Activated naive CD4-positive, alpha-beta T cell treated with anti-CD3 and anti-CD28 coated beads for 36 hours (primary cell): ENCODE results near the gene LMAN1. TPM values are rescaled to one million over a fixed set of nuclear protein-coding genes. Genes with fewer than 3 reads are reported as not detected.
A peak's percentile ranks its signal among the peaks of the same experiment; 100 is the strongest.

Experiments used
- CTCF ChIA-PET: fragments of 350-600 bp; sonication (Branson Sonifier 250); formaldehyde crosslinking; loops from one replicate; lab custom pipeline; 2021; ENCODE audit warnings: antibody characterized with exemption; lab: Charles Lee
- DNase-seq: peaks from one replicate; pipeline ENCODE4 v3.0.0-alpha.2; 2020
- H3K27ac Mint-ChIP-seq: one replicate; pipeline ENCODE4 v1.8.0; 2021; ENCODE audit warnings: mild to moderate bottlenecking, mixed read lengths
- H3K27me3 Mint-ChIP-seq: one replicate; pipeline ENCODE4 v1.8.0; 2021; ENCODE audit warnings: low read depth, mixed read lengths
- H3K36me3 Mint-ChIP-seq: one replicate; pipeline ENCODE4 v1.8.0; 2021; ENCODE audit warnings: low read depth, mixed read lengths
- H3K4me1 Mint-ChIP-seq: one replicate; pipeline ENCODE4 v1.8.0; 2021; ENCODE audit warnings: low read depth, mixed read lengths
- H3K4me3 Mint-ChIP-seq: one replicate; pipeline ENCODE4 v1.8.0; 2021; ENCODE audit warnings: mild to moderate bottlenecking, moderate library complexity, mixed read lengths
- H3K9me3 Mint-ChIP-seq: one replicate; pipeline ENCODE4 v1.8.0; 2021; ENCODE audit warnings: mixed read lengths
- intact Hi-C: fragments of 100-400 bp; cut with micrococcal nuclease; formaldehyde crosslinking; loops from one replicate; pipeline ENCODE4 v1.15.1; 2023
- total RNA-seq, 2 experiments: library from RNA; stranded (reverse); gene quantifications; one replicate each; pipeline ENCODE4 v1.2.3, GENCODE V29; 2021

The LMAN1 gene
- total RNA-seq, 2 experiments from 2014 or later: 146 to 151 TPM

DNA sequence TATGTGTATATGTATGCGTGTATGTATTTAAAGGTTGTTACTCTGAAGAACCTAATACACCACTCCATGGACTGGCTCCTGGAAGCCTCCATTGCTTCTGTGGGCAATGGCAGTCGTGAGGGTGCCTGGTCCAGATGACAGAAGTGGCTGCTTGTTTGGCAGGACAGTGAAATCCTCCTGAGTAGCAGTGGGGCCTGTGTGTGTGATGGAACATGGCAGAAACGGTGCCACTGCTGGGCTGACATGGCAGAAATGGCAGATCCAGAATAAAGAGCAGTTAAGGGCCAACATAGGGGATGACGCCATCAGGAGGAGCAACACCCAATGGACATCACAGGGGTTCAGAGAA lies 34.5 kb downstream of the LMAN1 start:
- intact Hi-C loops: no loop called here
- DNase-seq: no peak
- peaks cover 4% of the 10 kb centered on the region for H3K27me3 Mint-ChIP-seq
- H3K36me3 Mint-ChIP-seq: peaks cover 23% of the 10 kb centered on the region
- H3K9me3 Mint-ChIP-seq: no peaks in the 10 kb centered on the region
- no peaks in the 10 kb centered on the region for H3K4me1 Mint-ChIP-seq
- H3K4me3 Mint-ChIP-seq: no peak overlapping the region
- no peak overlapping the region for H3K27ac Mint-ChIP-seq
- CTCF ChIA-PET: interaction anchor here (1.8 kb wide), 1 partner anchor 78 kb away, joined by 4 read pairs; no protein-coding TSS in a partner anchor

DNA sequence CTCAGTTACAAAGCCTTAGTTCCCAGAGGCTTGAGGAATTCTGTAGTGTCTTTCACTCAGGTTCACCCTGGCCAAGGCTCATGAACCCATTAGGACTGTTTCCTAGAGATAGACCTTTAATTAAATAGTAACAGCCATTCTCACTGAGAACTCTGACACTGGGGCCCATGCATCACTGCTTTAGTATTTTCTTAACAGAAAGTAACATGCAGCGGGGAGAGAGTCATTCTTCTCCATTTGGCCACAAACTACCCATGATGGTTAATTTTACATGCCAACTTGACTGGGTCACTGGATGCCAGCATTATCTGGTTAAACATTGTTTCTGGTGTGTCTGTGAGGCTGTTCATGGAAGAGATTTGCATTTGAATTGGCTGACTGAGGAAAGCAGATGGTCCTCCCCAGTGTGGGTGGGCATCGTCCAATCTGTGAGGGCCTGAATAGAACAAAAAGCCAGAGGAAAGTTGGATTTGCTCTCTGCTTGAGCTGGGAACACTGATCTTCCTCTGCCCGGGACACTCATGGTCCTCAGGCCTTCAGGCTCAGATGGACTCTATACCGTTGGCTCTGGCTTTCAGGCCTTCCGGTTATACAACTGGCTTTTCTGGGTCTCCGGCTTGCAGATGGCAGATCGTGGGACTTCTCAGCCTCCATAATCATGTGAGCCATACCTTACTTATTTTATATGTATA lies 35.0 kb downstream of the LMAN1 start:
- Mint-ChIP-seq H3K36me3 (peaks cover 21% of the 10 kb centered on the region), H3K4me1 (no peaks in the 10 kb centered on the region), H3K4me3 (no peak overlapping the region), H3K27ac (no peak overlapping the region), H3K9me3 (no peaks in the 10 kb centered on the region), H3K27me3 (peaks cover 4% of the 10 kb centered on the region)
- intact Hi-C loops: no loop called here
- CTCF ChIA-PET: interaction anchor here (1.8 kb wide), 1 partner anchor 78 kb away, joined by 4 read pairs; no protein-coding TSS in a partner anchor
- DNase-seq: no peak

DNA sequence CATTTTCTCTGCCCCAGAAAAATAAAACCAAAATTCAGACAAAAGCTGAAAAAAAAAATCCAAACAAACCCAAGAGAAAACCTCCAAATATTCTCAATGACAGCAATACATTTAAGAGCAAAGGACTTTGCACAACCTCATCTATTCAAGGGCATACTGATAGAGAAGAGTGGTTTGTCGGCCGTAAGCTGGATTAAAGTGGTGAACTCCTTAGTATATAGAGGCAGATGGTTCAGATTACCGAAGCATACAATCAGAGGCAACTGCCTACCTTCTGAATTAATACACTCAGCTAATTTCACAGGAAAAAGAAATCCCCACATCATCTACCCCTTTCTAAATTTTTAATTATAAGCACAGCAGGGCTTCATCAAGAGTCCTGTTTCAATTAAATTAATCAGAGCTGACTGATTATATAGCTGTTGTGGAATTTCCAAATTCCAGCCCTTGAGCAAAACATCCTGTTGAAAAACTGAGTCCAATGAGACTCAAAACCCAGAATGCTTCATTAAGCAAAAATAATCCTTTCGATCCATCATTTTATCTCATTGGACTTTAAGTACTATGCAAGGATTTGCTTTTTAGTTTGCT lies 40.5 kb downstream of the LMAN1 start, which contains the start of gene CPLX4:
Gene CPLX4, minus strand, starts transcription at position 190 of the 591 bp plus-strand sequence. Its CDS starts 187 bp downstream, at position 3.
- H3K9me3 Mint-ChIP-seq: no peaks in the 10 kb centered on the region
- H3K27me3 Mint-ChIP-seq: peaks cover 4% of the 10 kb centered on the region
- CTCF ChIA-PET: interaction anchor here (0.6 to 4.8 kb wide), 3 partner anchors 10 to 84 kb away, joined by 3 to 25 read pairs (median 8); no protein-coding TSS in a partner anchor
- no peaks in the 10 kb centered on the region for H3K4me1 Mint-ChIP-seq
- H3K27ac Mint-ChIP-seq: no peak within 1 kb of the TSS
- no peaks in the 10 kb centered on the region for H3K36me3 Mint-ChIP-seq
- intact Hi-C loops: no loop called here
- no peak for DNase-seq
- H3K4me3 Mint-ChIP-seq: no peak within 1 kb of the TSS

DNA sequence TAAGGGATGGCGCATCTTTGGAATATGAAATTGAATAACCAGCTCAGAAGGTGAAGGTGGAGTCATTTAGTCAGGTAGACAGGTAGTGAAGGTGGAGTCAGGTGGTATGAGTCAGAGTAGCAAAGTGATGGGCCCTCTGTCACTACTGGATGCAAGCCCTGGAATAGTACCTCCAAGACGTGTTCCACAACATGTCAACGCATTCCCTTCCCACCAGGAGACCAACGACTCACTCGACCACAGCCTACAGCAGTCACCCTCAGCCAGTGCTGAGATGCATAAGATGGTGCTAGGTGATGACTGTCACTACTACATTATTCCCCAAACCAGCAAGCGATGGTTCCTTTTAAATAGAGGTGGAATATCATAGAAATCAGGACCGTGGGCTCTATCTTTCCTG lies 47.4 kb downstream of the LMAN1 start:
- Mint-ChIP-seq H3K27ac (no peak overlapping the region), H3K36me3 (no peaks in the 10 kb centered on the region), H3K4me1 (no peaks in the 10 kb centered on the region), H3K27me3 (peaks cover 19% of the 10 kb centered on the region), H3K4me3 (no peak overlapping the region), H3K9me3 (no peaks in the 10 kb centered on the region)
- no peak for DNase-seq
- CTCF ChIA-PET: interaction anchor here (0.5 to 9.1 kb wide), 4 partner anchors 62 to 432 kb away, joined by 3 to 162 read pairs (median 6); no protein-coding TSS in a partner anchor
- intact Hi-C loops: no loop called here

DNA sequence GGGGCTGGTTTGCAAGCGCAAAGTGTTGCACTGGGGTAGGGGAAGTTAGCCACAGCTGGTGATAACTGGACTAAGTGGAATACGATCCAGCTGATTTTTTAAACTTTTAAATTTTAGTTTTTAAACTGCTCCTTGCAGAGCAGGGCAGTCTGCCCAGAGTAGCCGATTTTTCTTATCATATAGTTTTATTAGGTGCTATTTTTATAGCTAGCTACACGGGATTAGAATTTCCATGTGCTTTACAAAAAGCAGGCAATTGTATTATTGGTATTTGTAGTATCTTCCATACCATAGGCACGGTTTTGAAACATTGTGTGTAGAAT lies 50.2 kb downstream of the LMAN1 start:
- intact Hi-C loops: loop anchor here (1.0 to 5.0 kb wide), 5 partner anchors 49 to 1238 kb away; no protein-coding TSS in a partner anchor
- H3K27me3 Mint-ChIP-seq: peaks cover 29% of the 10 kb centered on the region

DNA sequence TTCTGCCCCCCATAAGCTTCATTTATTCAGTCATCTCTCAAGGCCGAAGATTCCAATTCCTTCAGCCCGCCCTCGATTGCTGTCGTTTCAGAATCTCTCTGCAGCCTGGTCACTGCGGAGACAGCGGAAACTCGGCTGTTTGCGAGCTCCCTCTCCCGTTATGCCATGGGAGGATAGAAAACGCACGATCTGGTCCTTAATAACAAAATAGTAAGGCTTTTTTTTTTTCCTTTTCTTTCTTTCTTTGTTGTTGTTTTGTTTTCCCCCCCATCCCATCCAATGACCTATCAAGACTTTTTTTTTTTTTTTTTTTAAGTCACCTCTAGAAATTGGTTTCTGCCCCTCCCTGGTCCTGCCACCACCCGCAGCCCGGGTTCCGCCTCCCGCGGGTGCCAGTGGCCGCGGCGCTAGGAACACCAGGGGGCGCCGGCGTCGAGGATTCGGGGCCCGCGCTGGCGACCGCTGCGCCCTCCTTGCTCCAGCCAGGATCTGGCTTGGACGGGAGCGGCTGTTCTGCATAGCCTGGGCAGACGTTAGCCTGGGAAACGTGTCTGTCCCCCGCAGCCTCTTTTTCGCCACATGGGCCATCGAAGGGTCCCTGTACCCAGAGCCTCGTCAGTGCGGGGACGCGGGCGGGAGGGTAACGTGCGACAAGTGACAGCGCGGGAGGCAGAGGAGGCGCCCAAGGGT lies 50.7 kb downstream of the LMAN1 start:
- peak; percentile 67 for DNase-seq
- H3K4me1 Mint-ChIP-seq: no peaks in the 10 kb centered on the region
- H3K27me3 Mint-ChIP-seq: peaks cover 29% of the 10 kb centered on the region
- H3K27ac Mint-ChIP-seq: no peak overlapping the region
- no peaks in the 10 kb centered on the region for H3K9me3 Mint-ChIP-seq
- no peaks in the 10 kb centered on the region for H3K36me3 Mint-ChIP-seq
- peak overlapping the region; percentile 48 for H3K4me3 Mint-ChIP-seq
- intact Hi-C loops: loop anchor here (1.0 to 5.0 kb wide), 5 partner anchors 50 to 1239 kb away; no protein-coding TSS in a partner anchor
- CTCF ChIA-PET: interaction anchor here (0.6 to 9.1 kb wide), 27 partner anchors 9 to 1103 kb away, joined by 3 to 162 read pairs (median 4); partner anchors contain the start of gene CPLX4

More for the DNA sequence above, 50.2 kb downstream of the LMAN1 start:
- no peak for DNase-seq
- Mint-ChIP-seq H3K27ac (no peak overlapping the region), H3K36me3 (no peaks in the 10 kb centered on the region), H3K4me1 (no peaks in the 10 kb centered on the region), H3K4me3 (no peak overlapping the region), H3K9me3 (no peaks in the 10 kb centered on the region)
- CTCF ChIA-PET: interaction anchor here (1.1 to 9.1 kb wide), 11 partner anchors 9 to 515 kb away, joined by 3 to 162 read pairs (median 5); partner anchors contain the start of gene CPLX4

DNA sequence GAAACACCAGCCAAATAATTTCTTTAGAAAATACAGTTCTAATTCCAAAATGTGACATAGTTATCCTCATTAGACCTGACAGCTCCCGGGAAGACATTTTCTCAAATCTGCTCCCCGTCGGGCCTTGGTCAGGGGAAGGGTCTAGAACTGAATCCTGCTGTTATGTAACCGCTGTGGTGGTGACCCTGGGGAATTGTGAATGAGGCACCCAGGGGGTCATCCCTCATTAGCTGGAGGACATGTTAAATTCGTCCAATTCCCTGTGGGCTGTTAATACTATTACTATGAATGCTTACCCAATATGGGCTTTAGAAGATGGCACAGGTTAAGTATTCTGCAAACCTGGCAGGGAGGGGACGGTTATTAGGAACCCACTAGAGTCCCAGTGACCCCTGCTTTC lies 52.4 kb downstream of the LMAN1 start:
- intact Hi-C loops: loop anchor here (5.0 kb wide), 1 partner anchor 1241 kb away; no protein-coding TSS in a partner anchor
- CTCF ChIA-PET: interaction anchor here (1.0 to 9.1 kb wide), 2 partner anchors 34 to 96 kb away, joined by 3 to 162 read pairs; no protein-coding TSS in a partner anchor
- Mint-ChIP-seq H3K27ac (no peak overlapping the region), H3K4me1 (no peaks in the 10 kb centered on the region), H3K36me3 (no peaks in the 10 kb centered on the region), H3K4me3 (no peak overlapping the region), H3K9me3 (no peaks in the 10 kb centered on the region), H3K27me3 (peaks cover 23% of the 10 kb centered on the region)
- DNase-seq: no peak

DNA sequence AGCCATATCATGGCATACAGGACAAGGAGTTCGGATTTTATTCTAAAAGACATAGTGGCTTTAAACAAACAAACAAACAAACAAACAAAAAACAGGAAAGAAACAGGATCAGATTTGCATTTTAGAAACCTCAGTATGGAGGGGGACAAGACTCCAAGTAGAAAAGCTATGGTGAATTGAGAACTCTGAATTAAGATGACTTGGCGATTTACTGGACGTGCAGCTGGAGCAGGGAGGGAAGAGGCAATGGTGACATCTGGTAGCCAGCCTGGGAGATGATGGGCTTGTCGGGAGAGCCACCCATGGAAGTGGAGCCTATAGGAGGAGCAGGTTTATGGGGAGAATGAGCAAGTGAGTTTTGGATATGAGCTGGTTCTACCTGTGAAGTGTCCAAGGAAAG lies 53.8 kb downstream of the LMAN1 start:
- no peak overlapping the region for H3K4me3 Mint-ChIP-seq
- H3K36me3 Mint-ChIP-seq: no peaks in the 10 kb centered on the region
- no peak for DNase-seq
- intact Hi-C loops: loop anchor here (5.0 kb wide), 1 partner anchor 1242 kb away; no protein-coding TSS in a partner anchor
- H3K9me3 Mint-ChIP-seq: no peaks in the 10 kb centered on the region
- H3K4me1 Mint-ChIP-seq: no peaks in the 10 kb centered on the region
- no peak overlapping the region for H3K27ac Mint-ChIP-seq
- peaks cover 21% of the 10 kb centered on the region for H3K27me3 Mint-ChIP-seq
- CTCF ChIA-PET: interaction anchor here (9.1 kb wide), 1 partner anchor 97 kb away, joined by 162 read pairs; no protein-coding TSS in a partner anchor

DNA sequence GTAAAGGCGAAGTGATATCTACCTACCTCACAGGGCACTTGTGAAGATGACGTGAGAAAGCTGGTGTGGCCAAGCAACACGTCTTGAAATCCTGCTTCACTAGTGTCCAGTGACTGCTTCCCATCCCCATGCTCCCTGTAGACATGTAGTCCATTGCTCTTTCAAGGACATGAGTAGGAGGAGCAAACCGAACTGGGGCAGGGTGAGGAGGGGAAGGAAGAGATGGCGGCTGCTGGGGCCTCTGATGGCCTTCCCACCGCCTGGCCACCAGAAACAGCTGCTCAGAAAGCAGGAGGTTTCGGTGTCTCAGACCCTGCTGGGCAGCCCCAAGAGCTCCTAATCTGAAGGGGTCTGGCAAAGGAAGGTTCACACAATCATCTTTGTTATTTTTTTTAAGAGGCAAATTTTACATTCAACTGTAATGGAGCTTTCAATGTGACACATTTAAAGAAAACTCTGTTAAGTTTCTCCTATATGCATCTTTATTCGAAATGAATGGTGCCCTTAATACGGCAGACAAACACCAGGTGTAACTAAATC lies 55.3 kb downstream of the LMAN1 start:
- H3K36me3 Mint-ChIP-seq: no peaks in the 10 kb centered on the region
- CTCF ChIA-PET: interaction anchor here (0.6 to 4.2 kb wide), 3 partner anchors 36 to 99 kb away, joined by 3 to 31 read pairs (median 13); no protein-coding TSS in a partner anchor
- H3K27me3 Mint-ChIP-seq: peaks cover 14% of the 10 kb centered on the region
- H3K27ac Mint-ChIP-seq: no peak overlapping the region
- H3K9me3 Mint-ChIP-seq: no peaks in the 10 kb centered on the region
- H3K4me1 Mint-ChIP-seq: no peaks in the 10 kb centered on the region
- intact Hi-C loops: no loop called here
- H3K4me3 Mint-ChIP-seq: no peak overlapping the region
- no peak for DNase-seq

DNA sequence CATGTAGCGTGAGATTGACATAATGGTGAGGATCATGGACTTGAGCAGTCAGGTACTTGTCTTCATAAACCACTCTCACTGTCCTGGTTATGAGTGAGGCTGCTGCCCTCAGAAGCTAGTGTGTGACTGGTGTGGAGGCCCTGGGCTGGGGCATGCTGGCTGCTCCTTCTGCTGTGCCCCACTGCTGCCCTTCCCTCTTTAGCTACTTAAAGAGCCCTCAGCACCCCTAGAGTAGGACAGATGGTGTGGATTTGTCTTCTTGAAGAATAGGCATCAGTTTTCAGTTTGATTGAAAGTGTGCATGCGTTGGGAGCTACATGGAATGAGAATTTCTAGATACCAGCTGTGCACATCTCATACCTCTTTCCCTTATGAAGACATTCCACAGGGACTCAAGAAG lies 56.1 kb downstream of the LMAN1 start:
- DNase-seq: no peak
- no peaks in the 10 kb centered on the region for H3K4me1 Mint-ChIP-seq
- intact Hi-C loops: no loop called here
- H3K4me3 Mint-ChIP-seq: no peak overlapping the region
- CTCF ChIA-PET: interaction anchor here (3.4 to 4.2 kb wide), 2 partner anchors 54 to 99 kb away, joined by 13 to 31 read pairs; no protein-coding TSS in a partner anchor
- H3K36me3 Mint-ChIP-seq: no peaks in the 10 kb centered on the region
- no peaks in the 10 kb centered on the region for H3K9me3 Mint-ChIP-seq
- peaks cover 11% of the 10 kb centered on the region for H3K27me3 Mint-ChIP-seq
- no peak overlapping the region for H3K27ac Mint-ChIP-seq

DNA sequence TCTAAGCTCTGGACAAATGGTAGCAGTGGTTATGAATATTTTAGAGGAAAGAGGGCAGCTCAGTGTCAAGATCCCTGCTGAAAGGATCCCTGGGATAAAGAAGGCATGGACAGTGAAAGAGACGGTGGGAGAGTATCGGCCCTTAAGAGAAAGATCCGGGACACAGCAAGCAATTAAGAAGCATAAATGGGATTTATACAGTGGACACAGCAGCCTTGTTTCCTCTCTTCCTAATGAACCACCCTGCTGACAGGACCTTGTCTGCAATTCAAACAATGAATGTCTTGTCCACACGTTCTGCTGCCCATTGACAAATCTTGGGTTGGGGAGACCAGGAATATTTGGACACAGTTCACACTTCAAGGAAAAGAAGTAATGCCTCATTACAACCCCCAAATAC lies 57.1 kb downstream of the LMAN1 start:
- no peak for DNase-seq
- no peaks in the 10 kb centered on the region for H3K9me3 Mint-ChIP-seq
- intact Hi-C loops: no loop called here
- CTCF ChIA-PET: interaction anchor here (3.4 to 4.2 kb wide), 2 partner anchors 53 to 101 kb away, joined by 13 to 31 read pairs; no protein-coding TSS in a partner anchor
- no peaks in the 10 kb centered on the region for H3K4me1 Mint-ChIP-seq
- no peak overlapping the region for H3K27ac Mint-ChIP-seq
- H3K27me3 Mint-ChIP-seq: peaks cover 10% of the 10 kb centered on the region
- no peaks in the 10 kb centered on the region for H3K36me3 Mint-ChIP-seq
- no peak overlapping the region for H3K4me3 Mint-ChIP-seq
